ENCODE results near the gene RBM14.
"Not testable (repeated sequence)": the region's sequence is repeated elsewhere in the genome, so short reads cannot be mapped to it uniquely, and the experiment has no call there.

The RBM14 gene

GRCh38 chr11:66589996-66590675 lies 26.3 kb upstream of the RBM14 start:
- in situ Hi-C loops (cut with HindIII; ENCODE audit: low pct_unique_long_range_greater_than_20kb, low sequenced_read_pairs): no loop called here
- DNase-seq (ENCODE audit: low read depth in 1 of 2, low spot score in 1 of 2): no peak
- TF ChIP-seq JUND (IDR thresholded peaks at IDR 0.05; ENCODE audit: low read depth): no peak

DNA sequence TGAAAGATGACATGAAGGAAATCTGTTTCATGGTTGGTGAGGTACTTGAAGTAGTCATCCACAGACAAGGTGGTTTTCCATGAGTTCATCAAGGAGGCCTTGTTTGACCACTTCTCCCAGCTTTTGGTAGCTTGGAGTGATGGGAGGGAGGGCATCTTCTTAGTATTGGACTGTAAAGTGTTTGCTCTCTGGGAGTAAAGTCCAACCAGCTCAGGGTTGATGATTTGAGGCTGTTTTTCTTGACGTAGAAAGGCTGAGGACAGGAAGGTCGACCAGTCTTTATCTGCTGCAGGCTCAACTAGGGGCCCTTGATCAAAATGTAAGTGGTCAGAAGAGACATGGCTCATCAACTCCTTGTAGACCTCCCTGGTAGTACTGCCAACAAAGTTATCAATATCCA lies 25.3 kb upstream of the RBM14 start:
- in situ Hi-C loops (cut with HindIII; ENCODE audit: low pct_unique_long_range_greater_than_20kb, low sequenced_read_pairs): no loop called here
- no peak for TF ChIP-seq JUND (IDR thresholded peaks at IDR 0.05; ENCODE audit: low read depth)
- no peak for DNase-seq (ENCODE audit: low read depth in 1 of 2, low spot score in 1 of 2)

GRCh38 chr11:66592457-66593302 lies 23.8 kb upstream of the RBM14 start, which contains the start of the genes CCDC87 and CCS:
Gene CCDC87, minus strand, starts transcription at chr11:66593063. Its CDS starts 48 bp downstream, at chr11:66593015.
Gene CCS, plus strand, starts transcription at chr11:66593185. Its CDS starts 77 bp downstream, at chr11:66593262.
- TF ChIP-seq JUND (IDR thresholded peaks at IDR 0.05; ENCODE audit: low read depth): no peak
- DNase-seq (ENCODE audit: low read depth in 1 of 2, low spot score in 1 of 2): peak; percentile 98 to 100
- in situ Hi-C loops (cut with HindIII; ENCODE audit: low pct_unique_long_range_greater_than_20kb, low sequenced_read_pairs): no loop called here

GRCh38 chr11:66593303-66593635 lies 23.2 kb upstream of the RBM14 start:
- DNase-seq (ENCODE audit: low read depth in 1 of 2, low spot score in 1 of 2): no peak
- in situ Hi-C loops (cut with HindIII; ENCODE audit: low pct_unique_long_range_greater_than_20kb, low sequenced_read_pairs): no loop called here
- no peak for TF ChIP-seq JUND (IDR thresholded peaks at IDR 0.05; ENCODE audit: low read depth)

GRCh38 chr11:66593650-66594049 lies 22.8 kb upstream of the RBM14 start:
- no peak for DNase-seq (ENCODE audit: low read depth in 1 of 2, low spot score in 1 of 2)
- no peak for TF ChIP-seq JUND (IDR thresholded peaks at IDR 0.05; ENCODE audit: low read depth)
- in situ Hi-C loops (cut with HindIII; ENCODE audit: low pct_unique_long_range_greater_than_20kb, low sequenced_read_pairs): no loop called here

- no peak for DNase-seq (ENCODE audit: low read depth in 1 of 2, low spot score in 1 of 2)
- in situ Hi-C loops (cut with HindIII; ENCODE audit: low pct_unique_long_range_greater_than_20kb, low sequenced_read_pairs): no loop called here
- no peak for TF ChIP-seq JUND (IDR thresholded peaks at IDR 0.05; ENCODE audit: low read depth)
Measured at GRCh38 chr11:66595245-66595904, 21.1 kb upstream of the RBM14 start.

GRCh38 chr11:66598993-66599392 lies 17.4 kb upstream of the RBM14 start:
- DNase-seq (ENCODE audit: low read depth in 1 of 2, low spot score in 1 of 2): no peak
- in situ Hi-C loops (cut with HindIII; ENCODE audit: low pct_unique_long_range_greater_than_20kb, low sequenced_read_pairs): no loop called here

DNA sequence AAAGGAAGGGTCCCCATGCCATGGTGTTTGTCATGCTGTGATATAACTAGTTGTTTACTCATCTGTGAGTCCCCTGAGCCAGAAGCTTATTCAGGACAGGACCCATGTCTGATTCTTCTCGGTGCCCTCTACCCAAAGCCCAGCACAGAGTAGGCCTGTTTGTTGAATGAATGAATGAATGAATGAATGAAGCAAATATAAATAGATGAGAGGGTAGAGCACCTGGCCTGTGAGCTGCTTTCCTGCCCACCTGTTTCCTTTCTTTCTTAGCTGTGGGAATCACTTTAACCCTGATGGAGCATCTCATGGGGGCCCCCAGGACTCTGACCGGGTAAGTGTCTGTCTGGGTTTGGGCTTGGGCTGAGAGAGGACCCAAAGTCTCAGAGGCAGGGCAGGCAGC lies 16.2 kb upstream of the RBM14 start:
- no peak for DNase-seq (ENCODE audit: low read depth in 1 of 2, low spot score in 1 of 2)
- TF ChIP-seq JUND (IDR thresholded peaks at IDR 0.05; ENCODE audit: low read depth): no peak
- in situ Hi-C loops (cut with HindIII; ENCODE audit: low pct_unique_long_range_greater_than_20kb, low sequenced_read_pairs): no loop called here

More at GRCh38 chr11:66598993-66599392, 17.4 kb upstream of the RBM14 start:
- no peak for TF ChIP-seq JUND (IDR thresholded peaks at IDR 0.05; ENCODE audit: low read depth)

DNA sequence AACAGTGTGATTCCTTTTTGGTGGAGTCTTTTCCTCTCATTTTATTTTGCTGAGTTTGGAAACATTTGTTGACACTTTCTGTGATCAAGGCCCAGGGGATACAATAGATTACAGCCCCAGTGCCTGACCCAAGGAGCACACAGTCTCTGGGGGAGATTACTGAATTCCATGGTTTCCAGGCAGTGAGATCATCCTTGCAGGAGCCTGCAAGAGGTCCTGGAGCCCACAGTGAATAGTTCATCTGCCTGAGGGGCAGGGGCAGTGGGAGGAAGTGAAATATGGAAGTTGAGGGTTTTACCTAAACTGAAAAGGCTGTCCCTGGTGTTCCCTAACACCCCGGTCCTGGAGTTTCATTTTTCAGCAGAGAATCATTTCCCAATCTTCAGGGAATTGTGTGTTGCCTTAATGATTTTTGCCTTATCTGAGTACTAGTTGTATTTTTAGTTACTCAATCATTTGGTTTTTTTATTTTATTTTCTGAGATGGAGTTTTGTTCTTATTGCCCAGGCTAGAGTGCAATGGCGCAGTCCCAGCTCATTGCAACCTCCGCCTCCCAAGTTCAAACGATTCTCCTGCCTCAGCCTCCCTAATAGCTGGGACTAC lies 15.7 kb upstream of the RBM14 start:
- no peak for TF ChIP-seq JUND (IDR thresholded peaks at IDR 0.05; ENCODE audit: low read depth)
- no peak for DNase-seq (ENCODE audit: low read depth in 1 of 2, low spot score in 1 of 2)
- in situ Hi-C loops (cut with HindIII; ENCODE audit: low pct_unique_long_range_greater_than_20kb, low sequenced_read_pairs): no loop called here

DNA sequence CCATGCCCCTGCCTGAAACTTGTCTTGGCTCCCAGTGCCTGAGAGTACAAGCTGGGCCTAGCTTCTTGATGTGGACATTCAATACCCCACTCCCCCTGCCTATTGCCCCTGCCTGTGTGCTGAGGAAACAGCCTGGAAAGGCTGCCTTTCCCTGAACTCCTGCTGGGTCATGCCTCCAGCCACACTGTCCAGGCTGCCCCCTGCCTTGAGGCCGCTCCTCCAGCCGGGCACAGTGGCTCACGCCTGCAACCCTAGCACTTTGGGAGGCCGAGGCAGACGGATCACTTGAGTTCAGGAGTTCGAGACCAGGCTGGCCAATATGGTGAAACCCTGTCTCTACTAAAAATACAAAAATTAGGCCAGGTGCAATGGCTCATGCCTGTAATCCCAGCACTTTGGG lies 13.4 kb upstream of the RBM14 start:
- DNase-seq (ENCODE audit: low read depth in 1 of 2, low spot score in 1 of 2): no peak
- in situ Hi-C loops (cut with HindIII; ENCODE audit: low pct_unique_long_range_greater_than_20kb, low sequenced_read_pairs): no loop called here
- no peak for TF ChIP-seq JUND (IDR thresholded peaks at IDR 0.05; ENCODE audit: low read depth)

DNA sequence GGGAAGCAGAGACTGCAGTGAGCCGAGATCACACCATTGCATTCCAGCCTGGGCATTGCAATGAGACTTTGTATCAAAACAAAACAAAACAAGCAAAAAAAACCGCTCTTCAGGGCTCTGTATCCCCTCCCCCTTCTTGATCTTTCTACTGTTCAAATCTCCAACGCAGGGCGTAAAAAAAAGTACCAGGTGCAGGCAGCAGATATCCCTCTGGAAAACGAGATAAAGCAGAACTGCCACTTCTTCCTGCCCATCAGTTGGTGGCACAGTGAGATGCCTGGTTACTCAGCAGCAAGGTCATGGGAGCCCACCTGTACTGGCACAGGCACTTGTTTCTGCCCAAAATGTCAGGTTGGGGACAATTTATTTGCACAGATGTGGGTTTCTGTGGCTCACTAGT lies 12.3 kb upstream of the RBM14 start:
- TF ChIP-seq JUND (IDR thresholded peaks at IDR 0.05; ENCODE audit: low read depth): no peak
- in situ Hi-C loops (cut with HindIII; ENCODE audit: low pct_unique_long_range_greater_than_20kb, low sequenced_read_pairs): no loop called here
- no peak for DNase-seq (ENCODE audit: low read depth in 1 of 2, low spot score in 1 of 2)

- DNase-seq (ENCODE audit: low read depth in 1 of 2, low spot score in 1 of 2); in situ Hi-C loops (cut with HindIII; ENCODE audit: low pct_unique_long_range_greater_than_20kb, low sequenced_read_pairs): not testable (repeated sequence)
Measured at GRCh38 chr11:66606608-66607007, 9.8 kb upstream of the RBM14 start.

Data from T47D (cell line).